Measurements from ENCODE around the gene EZH2.

Gene EZH2

DNA sequence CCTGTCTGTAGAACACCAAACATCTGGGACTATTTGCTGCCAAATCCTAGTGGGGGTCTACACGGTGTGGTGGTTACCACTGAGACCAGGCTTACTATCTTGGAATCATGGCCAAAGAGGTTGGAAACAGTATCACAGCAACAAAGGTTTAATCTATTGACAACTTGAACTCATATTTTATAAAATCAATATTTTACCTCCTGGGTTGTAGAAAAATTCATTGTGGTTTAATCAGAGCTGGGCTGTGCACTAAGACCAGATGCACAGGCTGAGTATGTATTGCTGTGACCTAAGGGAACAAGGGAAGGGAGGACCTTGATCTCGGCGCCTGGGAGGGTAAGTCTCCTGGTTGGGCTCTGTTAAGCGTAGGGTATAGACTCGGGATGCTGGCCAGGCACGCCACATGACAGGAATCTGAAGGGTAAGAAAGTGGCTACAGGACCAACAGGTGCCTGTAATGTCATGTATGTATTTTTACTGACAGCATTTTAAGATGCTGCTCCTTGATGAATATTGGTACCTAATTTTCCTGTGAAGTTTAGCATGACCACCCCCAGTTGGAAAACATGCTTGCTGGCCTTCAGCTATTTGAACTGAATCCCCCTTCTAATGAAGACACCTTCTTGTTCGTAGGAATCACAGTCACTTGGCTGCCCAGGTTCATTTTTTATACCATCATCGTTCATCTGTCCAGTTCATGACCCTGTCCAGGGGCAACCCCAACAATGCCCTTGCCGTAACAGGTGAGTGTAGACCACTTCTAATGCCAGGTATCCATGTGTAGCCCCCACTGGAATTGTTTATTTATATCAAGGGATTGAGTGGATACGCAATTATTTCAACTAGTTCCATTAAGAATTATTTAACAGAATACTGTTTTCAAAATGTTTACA, 79.5 kb downstream of the EZH2 start:
- DNase-seq (ENCODE audit: low read depth), result no peak

GRCh38 chr7:148803094-148803493, 81.0 kb downstream of the EZH2 start:
- DNase-seq (ENCODE audit: low read depth), result no peak

- no peak for DNase-seq (ENCODE audit: low read depth)
These were observed 82.0 kb downstream of the EZH2 start for GRCh38 chr7:148802101-148802493.

DNA sequence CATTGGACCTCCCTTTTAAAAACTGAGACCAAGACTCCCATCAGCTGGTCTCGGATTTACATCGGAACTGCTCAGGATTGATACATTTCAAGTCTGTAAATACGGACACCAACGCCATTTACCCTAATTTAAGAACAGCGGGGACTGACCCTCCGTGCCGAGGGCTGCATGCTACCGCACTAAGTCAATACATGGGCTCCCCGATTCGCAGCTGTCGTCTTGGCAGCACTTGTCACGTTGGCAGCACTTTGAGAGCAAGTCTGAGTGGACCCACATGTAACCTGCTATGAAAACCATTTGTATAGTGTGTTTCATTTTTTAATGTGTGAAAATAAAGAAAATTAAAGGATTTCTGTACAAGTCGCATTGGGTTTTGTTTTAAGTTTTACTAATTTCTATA, 83.4 kb downstream of the EZH2 start:
- no peak for DNase-seq (ENCODE audit: low read depth)

DNA sequence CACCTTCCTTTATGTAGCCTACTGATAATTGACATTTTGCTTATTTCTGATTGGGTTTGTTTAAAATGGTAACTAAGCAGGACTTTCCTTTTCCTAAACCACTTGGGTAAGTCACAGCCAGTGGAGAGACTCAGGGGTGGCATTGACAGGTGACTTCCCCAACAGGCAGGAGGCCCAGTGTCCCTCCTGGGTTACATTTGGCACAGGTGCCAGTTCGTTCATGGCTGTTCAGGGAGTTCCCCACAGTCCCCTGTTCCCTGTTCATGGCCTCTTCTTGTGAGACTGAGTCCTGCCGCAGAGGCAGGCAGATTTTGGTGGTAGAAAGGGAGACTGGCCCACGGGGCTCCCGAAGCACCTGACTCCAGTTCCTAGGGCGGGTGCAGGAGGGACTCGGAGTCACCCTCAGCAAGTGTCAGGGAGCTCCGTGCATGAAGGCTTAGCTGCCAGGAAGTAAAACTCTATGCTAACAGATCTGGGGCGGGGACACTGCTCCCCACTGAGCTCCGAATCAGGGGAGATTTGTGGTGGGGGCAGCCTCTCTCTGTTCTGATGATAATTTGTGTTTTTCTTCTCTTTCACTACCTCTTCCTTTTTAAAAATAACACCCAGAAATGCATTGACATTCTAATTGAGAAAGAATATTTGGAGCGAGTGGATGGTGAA, 84.1 kb downstream of the EZH2 start:
- no peak for DNase-seq (ENCODE audit: low read depth)

DNA sequence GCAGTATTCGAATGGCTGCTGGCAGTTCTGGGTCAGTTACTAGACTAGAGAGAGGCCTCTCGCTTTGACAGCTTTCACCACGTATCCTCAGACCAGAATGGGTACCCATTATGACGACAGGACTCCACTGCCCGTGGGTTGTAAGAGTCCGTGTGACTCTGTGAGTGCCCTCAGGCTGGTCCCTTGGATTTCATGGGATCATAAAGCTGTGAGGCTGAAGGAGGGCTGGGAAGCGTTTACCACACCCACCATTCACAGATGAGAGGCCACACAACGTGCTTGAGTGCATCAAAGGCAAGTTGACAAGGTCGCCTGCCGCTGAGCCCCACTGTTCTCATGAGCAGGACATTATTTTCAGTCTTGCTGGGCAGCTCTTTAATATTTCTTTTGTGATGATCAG, 87.2 kb downstream of the EZH2 start:
- no peak for DNase-seq (ENCODE audit: low read depth)

- DNase-seq (ENCODE audit: low read depth), result no peak
These were observed 89.6 kb downstream of the EZH2 start for GRCh38 chr7:148794476-148794875.

GRCh38 chr7:148793590-148793989, 90.5 kb downstream of the EZH2 start:
- DNase-seq (ENCODE audit: low read depth), result no peak

DNA sequence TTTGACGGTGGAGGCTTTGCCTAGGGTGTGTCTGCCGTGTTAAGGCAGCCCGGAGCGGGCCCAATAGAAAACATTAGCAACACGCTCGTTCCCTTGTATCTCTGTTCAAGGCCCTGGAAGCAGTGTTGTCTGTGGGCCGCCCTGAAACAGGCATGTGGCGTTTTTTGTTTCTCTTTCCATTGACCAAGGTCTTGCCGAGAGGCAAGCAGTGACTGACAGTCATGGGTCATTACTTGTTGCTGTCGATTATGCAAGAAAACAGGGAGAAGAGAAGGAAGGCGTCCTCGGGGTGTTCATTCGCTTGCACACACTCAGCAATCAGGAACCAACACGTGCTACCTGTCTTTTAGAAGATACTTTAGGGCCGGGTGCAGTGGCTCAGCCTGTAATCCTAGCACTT, 92.5 kb downstream of the EZH2 start:
- DNase-seq (ENCODE audit: low read depth), result no peak

- no peak for DNase-seq (ENCODE audit: low read depth)
These were observed 93.2 kb downstream of the EZH2 start for GRCh38 chr7:148790850-148791249.

DNA sequence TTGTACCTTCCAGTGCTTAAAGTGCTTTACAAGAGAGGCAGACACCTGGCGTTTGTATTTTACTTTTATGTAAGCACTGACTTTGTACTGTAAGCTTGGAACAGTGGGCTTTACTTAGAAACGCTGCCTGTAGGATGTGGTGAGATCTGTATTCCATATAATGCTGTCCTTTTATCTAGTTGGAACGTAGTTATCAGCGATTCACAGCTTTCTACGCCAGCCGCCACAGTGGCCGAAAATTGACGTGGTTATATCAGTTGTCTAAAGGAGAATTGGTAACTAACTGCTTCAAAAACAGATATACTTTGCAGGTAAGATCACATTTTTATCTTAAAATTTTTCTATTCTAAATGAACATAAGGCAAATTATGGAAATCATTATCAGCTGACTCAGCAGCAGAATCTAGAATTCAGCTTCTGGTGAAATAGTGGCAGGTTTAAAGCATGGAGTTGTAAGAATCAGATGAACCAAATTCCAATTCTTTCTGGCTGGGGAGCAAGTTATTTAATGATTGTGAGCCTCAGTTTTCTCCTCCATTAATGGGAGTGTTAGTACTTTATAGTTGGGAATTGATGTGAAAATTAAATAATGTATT, 93.9 kb downstream of the EZH2 start:
- no peak for DNase-seq (ENCODE audit: low read depth)

DNA sequence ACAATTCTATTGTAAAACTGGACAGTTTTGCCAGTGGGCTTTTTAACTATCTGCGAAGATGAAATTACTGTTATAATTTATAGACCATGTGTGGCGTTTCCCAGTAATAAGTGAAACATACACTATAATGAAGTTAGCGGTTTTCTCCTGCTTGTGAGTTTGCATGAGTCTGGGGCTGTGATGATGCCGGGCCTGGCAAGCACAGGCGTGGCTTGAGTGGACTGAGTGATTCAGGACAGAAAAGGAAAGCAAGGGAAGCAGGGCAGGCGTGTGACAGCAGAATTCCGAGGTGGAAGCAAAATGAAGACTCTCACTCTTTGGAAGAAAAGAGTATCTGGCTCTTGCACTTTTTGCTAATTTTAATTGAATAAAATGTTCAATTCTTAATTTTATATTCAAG, 94.9 kb downstream of the EZH2 start:
- DNase-seq (ENCODE audit: low read depth), result no peak

DNA sequence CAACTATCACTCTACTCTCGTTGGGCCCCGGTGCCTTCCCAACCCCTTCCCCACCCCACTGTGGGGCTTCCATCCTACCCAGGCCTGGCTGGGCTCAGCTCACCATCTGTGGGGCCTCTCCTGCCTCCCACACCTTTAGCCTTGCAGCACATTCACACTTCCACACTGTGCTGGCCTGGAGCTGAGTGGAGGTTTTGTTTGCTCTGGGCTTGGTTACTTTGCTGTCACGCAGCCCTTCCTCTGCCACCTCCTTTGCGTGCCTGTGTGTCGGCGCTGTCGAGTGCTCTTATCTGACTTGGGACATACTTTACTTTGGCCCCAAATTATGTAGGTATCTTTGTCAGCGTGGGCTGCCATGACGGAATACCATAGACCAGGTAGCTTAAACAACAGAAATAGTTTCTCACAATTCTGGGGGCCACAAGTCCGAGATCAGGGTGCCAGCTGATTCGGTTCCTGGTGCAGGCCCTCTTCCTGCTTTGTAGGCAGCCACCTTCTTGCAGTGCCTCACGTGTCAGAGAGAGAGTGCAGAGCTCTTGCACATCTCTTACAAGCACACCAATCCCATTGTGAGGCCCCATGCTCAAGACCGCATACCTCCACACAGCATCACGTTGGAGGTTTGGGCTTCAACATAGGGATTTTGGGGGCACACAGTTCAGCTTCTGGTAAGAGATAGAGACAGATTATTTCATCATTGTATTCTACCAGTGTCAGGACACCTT, 96.4 kb downstream of the EZH2 start:
- no peak for DNase-seq (ENCODE audit: low read depth)

DNA sequence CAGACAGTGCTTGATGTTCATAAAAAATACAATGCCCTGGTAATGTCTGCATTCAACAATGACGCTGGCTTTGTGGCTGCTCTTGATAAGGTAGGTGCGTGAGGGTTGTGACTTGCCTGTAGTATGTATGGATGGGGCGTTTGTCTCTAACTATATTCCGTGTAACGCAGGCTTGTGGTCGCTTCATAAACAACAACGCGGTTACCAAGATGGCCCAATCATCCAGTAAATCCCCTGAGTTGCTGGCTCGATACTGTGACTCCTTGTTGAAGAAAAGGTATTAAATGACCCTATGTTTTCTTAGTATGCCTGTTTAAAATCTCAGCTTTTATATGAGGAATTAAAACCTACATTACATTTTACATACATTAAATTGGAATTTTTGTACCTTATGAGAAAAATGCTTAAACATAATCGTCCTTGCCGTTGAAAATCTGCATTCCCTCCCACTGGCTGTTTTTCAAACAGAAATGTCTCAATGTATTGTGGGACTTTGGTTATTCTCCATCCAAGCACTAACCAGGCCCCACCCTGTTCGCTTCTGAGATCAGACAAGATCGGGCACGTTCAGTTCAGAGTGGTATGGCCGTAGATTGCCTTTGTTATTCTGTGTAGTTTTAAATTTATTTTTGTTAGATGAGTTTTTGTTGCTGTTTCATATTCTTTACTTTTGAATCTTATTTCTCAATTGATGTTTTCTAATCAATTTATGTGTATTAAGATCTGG, 100.1 kb downstream of the EZH2 start:
- no peak for DNase-seq (ENCODE audit: low read depth)

GRCh38 chr7:148782757-148783456, 101.2 kb downstream of the EZH2 start:
- DNase-seq (ENCODE audit: low read depth), result no peak

DNA sequence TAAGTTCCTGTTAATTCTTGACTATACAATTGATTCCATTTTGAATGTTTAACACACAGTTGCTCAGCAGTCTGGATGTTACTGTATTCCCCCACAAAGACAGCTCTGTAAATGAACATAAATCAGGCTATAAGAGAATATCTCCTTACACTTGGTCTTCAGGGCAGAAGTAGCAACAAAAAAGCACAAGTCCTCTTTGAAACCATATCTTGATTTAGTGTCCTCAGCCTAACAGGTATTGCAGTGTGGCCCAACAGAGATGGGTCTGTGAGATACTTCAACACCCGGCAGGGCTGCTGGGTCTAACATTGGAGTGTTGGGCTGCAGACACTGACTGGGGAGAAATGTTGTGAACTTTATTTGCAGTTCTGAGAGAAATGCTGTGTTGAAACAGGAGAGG, 109.6 kb downstream of the EZH2 start:
- DNase-seq (ENCODE audit: low read depth), result no peak

DNA sequence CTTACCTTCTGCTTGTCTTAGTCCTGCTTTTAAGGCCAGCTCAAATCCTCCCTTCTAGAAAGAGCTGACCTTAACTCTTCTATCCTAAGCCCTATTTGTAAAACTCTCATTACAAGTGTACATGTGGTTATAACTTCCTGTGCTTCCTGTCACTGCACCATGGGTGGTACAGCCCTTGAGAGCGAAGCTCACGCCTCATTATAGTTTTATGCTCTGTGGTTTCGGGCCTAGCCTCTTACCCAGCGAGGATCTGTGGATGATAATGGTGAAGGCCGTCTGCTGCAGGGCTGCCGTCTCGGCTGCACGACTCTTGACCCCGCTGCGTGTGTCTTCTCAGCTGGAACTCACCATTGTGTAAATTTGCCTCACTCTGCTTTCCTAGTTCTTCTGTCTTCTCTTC, 110.8 kb downstream of the EZH2 start:
- DNase-seq (ENCODE audit: low read depth), result no peak

- no peak for DNase-seq (ENCODE audit: low read depth)
These were observed 111.6 kb downstream of the EZH2 start for GRCh38 chr7:148772297-148773089.

GRCh38 chr7:148770004-148770403, 114.1 kb downstream of the EZH2 start:
- DNase-seq (ENCODE audit: low read depth), result no peak

- DNase-seq (ENCODE audit: low read depth), result no peak
These were observed 120.5 kb downstream of the EZH2 start for GRCh38 chr7:148763622-148764021.

Data from stimulated activated CD8-positive, alpha-beta memory T cell treated with anti-CD3 and anti-CD28 coated beads, Interleukin-7, amount 100 ng/mL, for 24 hours (primary cell).